Endothelial cell of hepatic sinusoid (primary cell): ENCODE data around the gene HEY2.

ENCODE experiments used
- in situ Hi-C: cut with HindIII; loops from 2 replicates; pipeline ENCODE4 v1.10.0; 2017; ENCODE audit warnings: low sequenced_read_pairs

The HEY2 gene

DNA sequence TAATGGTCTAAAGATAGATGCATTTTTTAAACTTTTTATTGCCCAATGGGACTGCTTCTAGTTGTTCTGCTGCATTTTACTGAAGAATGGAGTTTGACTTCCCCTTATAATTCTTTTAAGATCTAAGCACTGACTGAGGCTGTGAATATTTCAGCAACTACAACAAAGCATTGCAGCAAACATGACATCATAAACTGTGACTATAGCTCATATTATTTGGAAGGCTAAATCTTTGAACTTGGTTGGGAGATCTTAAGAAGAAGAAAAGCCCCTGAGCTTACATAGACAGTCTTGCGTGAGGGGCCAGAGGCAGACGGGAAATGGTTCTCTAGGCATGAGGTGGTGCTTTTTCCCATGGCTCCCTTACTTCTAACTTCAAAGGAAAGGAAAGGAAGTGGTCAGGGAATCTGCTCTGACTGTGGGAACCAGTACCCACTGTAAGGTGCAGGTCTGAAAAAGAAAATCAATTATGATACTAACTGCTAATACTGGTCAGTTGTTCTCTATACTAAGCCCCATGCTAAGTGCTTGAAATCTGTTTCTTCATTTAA is 14.8 kb downstream of the HEY2 start:
- in situ Hi-C loops, result no loop called here

GRCh38 chr6:125765944-125766343 is 16.5 kb downstream of the HEY2 start:
- in situ Hi-C loops, result no loop called here

- in situ Hi-C loops, result no loop called here
Measured at GRCh38 chr6:125766641-125767040, 17.2 kb downstream of the HEY2 start.

DNA sequence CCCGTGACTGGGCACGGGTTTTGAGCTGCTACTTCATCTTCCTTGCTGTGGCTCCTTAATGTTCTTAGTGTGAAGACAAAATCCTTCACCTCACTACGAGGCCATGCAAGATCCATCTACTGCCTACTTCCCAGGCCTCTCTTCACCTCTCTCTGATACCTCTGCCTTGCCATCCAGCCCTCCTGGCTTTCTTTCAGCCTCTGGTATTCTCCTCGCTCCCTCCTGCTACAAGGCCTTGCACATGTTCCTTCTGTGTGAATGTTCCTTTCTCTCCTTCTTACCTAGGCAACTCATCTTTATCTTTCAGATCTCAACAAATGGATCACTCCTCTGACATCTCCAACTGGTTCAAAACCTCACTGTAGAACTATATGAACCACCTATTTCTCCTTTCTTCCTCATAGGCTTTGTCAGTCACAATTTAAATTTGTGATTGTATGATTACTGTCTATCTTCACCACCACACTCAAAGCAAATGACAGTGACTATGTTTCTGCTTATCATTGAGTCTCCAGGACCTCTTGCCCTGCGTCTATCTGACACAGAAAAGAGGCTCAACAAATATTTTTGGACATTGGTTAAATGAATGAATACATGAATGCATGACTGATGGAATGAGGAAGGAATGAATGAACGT is 19.8 kb downstream of the HEY2 start:
- in situ Hi-C loops, result no loop called here

DNA sequence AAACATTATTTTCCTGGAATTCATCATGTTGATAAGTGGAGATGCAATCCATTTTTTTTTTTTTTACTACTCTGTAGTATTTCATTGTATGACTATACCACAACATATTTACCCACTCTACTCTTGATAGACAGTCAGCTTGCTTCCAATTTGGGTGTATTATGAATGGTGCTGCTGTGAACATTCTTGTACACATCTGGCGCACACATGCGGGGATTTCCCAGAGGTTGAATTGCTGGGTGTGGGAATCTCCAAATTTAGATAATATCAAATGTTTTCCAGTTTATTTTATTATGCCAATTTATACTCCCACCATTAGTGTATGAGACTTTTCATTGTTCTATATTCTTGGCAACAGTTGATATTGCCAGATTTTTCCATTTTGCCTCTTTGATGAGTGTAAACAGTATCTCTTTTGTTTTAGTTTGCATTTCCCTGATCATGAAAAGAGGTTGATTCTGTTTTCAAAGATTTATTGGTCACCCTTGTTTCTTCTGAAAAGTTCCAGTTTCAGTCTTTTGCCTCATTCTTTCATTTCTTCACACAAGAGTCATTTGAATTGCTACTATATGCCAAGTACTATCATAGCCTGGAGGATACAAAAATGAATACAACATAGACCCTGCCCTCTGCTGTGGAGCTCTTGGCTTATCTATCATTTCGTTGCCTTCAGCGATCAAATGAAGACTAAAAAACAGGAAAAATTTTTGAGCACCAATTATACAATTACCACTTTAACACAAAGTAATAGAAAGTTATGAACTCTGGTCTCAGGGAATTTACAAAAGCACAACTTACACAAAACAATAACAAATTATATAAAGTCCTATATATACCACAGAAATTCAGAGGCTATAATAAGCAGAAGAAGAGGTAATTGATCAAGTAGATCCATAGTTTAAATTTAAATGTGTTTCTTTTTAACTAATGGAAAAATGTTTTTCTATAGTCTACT is 24.2 kb downstream of the HEY2 start:
- in situ Hi-C loops, result no loop called here

GRCh38 chr6:125776107-125776826 is 26.8 kb downstream of the HEY2 start:
- in situ Hi-C loops, result loop anchor here (25.0 kb wide), 1 partner anchor 186 kb away; the partner anchor contains the start of gene HINT3

- in situ Hi-C loops, result loop anchor here (25.0 kb wide), 1 partner anchor 182 kb away; the partner anchor contains the start of gene HINT3
Measured at GRCh38 chr6:125779924-125780539, 30.6 kb downstream of the HEY2 start.

GRCh38 chr6:125780540-125781313 is 31.3 kb downstream of the HEY2 start:
- in situ Hi-C loops, result loop anchor here (25.0 kb wide), 1 partner anchor 182 kb away; the partner anchor contains the start of gene HINT3

GRCh38 chr6:125781314-125781868 is 32.0 kb downstream of the HEY2 start:
- in situ Hi-C loops, result loop anchor here (25.0 kb wide), 1 partner anchor 181 kb away; the partner anchor contains the start of gene HINT3

GRCh38 chr6:125784365-125784764 is 34.9 kb downstream of the HEY2 start:
- in situ Hi-C loops, result loop anchor here (25.0 kb wide), 1 partner anchor 178 kb away; the partner anchor contains the start of gene HINT3

- in situ Hi-C loops, result loop anchor here (25.0 kb wide), 1 partner anchor 175 kb away; the partner anchor contains the start of gene HINT3
Measured at GRCh38 chr6:125787791-125788190, 38.4 kb downstream of the HEY2 start.

GRCh38 chr6:125789167-125789566 is 39.7 kb downstream of the HEY2 start:
- in situ Hi-C loops, result loop anchor here (25.0 kb wide), 1 partner anchor 173 kb away; the partner anchor contains the start of gene HINT3

GRCh38 chr6:125789576-125790357 is 40.3 kb downstream of the HEY2 start:
- in situ Hi-C loops, result loop anchor here (5.0 to 25.0 kb wide), 2 partner anchors 38 to 173 kb away; partner anchors contain the start of gene HINT3

DNA sequence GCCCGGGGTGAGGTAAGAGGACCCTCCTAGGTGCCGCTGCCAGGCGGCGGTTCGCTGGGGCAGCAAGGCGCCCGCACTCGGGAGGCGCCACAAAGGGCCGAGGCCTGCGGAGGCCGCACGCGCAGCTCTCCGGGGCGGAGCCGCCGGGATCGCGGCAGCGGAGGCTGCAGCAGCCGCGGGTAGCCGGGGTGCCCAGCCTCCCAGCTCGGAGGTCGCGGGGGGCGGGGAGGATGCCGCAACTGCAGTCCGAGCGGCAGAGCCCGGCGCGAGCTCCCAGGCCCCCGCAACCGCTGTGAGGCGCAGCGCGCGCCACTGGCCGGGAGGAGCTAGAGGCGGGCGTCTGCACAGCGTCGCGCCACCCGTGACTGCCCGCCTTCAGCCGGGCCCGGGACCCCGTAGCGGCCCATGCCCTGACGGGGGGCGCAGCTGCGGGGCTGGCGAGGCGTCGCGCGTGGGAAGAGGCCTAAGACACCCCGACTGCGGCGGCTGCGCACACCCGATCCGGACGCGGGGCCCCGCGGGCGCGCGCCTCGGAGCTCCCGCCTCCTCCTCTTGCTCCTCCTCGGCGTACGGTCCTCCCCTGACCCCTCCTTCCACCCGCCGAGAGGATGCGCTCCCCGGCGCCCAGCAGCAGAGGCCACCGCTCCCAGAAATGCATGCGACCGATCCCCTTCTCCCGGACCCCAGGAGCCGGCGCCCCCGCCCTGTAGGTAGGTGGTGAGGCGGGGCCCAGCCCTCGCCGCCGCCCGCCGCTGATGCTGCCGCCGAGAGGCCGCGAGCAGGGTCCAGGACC is 41.1 kb downstream of the HEY2 start, which contains the start of gene NCOA7:
Gene NCOA7, plus strand, starts transcription at position 603 of the 793 bp plus-strand sequence. CDS start 24,395 bp downstream, outside the sequence.
- in situ Hi-C loops, result loop anchor here (5.0 to 25.0 kb wide), 2 partner anchors 37 to 172 kb away; partner anchors contain the start of gene HINT3

GRCh38 chr6:125791151-125791819 is 41.9 kb downstream of the HEY2 start:
- in situ Hi-C loops, result loop anchor here (5.0 to 25.0 kb wide), 2 partner anchors 36 to 171 kb away; partner anchors contain the start of gene HINT3

- in situ Hi-C loops, result loop anchor here (5.0 to 25.0 kb wide), 2 partner anchors 36 to 171 kb away; partner anchors contain the start of gene HINT3
Measured at GRCh38 chr6:125791820-125792165, 42.4 kb downstream of the HEY2 start.
